HG03095 (cell line): ENCODE results near the gene TMEM244.
"Not testable (repeated sequence)": the region's sequence is repeated elsewhere in the genome, so short reads cannot be mapped to it uniquely, and the experiment has no call there.

ENCODE experiments used
- ATAC-seq: cut with Tn5 transposase; IDR thresholded peaks from one replicate; pipeline ENCODE4 v1.9.1; 2021; ENCODE audit warnings: moderate library complexity; ENCODE audit not compliant: unreplicated experiment

Gene TMEM244

GRCh38 chr6:129871221-129871620 is 10.1 kb upstream of the TMEM244 start:
- no peak for ATAC-seq

- no peak for ATAC-seq
These were observed 6.3 kb upstream of the TMEM244 start for GRCh38 chr6:129867403-129867802.

- ATAC-seq: no peak
These were observed 5.6 kb upstream of the TMEM244 start for GRCh38 chr6:129866688-129867087.

- ATAC-seq: no peak
These were observed 5.1 kb upstream of the TMEM244 start for GRCh38 chr6:129866256-129866655.

DNA sequence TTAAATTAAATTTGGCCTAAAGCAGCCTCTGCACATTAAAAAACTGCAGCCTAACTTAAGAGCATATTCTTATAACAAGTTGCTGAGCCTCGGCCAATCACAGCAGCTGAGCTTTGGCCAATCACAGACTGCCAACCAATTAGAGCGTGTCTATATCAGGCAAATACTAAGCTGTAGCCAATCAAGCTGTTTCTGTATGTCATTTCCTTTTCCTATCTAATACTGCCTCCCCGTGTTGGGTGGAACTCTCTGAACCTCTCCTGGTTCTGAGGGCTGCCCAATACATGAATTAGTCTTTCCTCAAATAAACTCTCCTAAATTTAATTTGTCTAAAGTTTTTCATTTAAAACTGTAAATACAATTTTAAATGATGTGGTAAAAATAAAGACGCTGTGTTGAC is 3.9 kb upstream of the TMEM244 start:
- ATAC-seq: no peak

GRCh38 chr6:129863664-129864063 is 2.5 kb upstream of the TMEM244 start:
- ATAC-seq: no peak

GRCh38 chr6:129859524-129859923 is 1.6 kb downstream of the TMEM244 start:
- ATAC-seq: no peak

- no peak for ATAC-seq
These were observed 3.3 kb downstream of the TMEM244 start for GRCh38 chr6:129857838-129858237.

DNA sequence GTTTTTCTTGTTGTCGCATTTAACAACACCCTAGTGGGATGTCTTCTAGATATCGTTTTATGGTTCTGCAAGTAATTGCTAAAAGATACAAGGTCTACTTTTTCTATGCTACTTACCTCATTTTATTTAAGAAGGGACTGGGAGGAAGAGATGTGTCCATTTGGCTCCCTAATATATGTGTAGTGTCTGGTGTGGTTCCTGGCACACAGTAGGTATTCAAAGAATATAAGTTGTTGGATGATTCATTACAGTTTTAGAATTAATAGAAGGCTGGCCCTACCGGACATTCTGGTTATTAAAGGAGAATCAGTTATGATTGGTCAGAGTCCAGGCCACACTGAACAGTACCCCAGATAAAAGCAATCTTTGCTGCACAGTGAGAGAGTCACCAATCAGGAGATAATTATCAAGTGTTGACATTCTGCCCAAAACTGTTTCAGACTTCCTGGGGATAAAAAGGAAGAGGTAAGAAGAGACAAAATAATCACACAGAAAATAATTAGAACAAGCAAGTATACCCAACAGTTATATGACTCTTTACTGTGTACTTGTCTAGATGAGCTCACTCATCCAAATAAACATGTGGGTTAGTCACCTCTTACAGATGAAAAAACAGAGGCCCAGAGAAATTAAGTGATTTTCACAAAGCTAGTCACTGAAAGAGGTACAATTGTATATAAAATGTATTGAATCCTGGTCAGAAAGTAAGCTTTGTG is 7.0 kb downstream of the TMEM244 start:
- ATAC-seq: no peak

GRCh38 chr6:129852257-129852858 is 8.8 kb downstream of the TMEM244 start:
- no peak for ATAC-seq

DNA sequence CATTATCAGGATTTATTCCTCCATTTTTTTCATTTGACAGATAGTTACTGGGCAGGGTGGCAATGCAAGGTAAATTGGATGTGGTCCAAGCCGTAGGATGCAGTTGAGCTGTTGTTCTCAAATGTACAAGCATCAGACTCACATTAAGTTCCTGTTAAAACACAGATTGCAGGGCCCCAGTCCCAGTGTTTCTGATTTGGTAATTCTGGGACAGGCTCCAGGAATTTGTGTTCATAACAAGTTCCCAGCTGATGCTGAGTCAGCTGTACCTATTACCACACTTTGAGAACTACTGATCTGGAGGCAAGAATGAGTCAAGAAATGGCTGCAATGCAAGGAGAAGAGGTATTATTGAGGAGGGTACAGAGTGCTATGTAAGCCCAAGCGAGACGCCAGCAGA is 11.7 kb downstream of the TMEM244 start:
- ATAC-seq: no peak

DNA sequence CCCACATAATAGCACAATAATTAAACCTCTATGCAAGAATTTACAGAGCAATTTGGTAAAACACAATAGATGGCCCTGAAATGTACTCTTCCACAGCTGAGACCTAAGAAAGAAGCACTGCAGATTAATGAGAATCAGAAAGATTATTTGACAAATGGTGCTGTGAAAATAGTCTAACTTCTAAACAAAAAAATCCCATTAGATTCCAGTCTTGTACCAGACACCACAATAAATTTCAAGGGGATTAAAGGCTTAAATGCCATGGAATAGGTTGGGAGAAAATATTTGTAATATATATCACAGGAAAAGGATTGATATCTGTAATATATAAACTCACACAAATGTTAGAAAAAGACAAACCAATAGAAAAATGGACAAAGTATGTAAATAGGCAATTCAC is 14.4 kb downstream of the TMEM244 start:
- no peak for ATAC-seq

DNA sequence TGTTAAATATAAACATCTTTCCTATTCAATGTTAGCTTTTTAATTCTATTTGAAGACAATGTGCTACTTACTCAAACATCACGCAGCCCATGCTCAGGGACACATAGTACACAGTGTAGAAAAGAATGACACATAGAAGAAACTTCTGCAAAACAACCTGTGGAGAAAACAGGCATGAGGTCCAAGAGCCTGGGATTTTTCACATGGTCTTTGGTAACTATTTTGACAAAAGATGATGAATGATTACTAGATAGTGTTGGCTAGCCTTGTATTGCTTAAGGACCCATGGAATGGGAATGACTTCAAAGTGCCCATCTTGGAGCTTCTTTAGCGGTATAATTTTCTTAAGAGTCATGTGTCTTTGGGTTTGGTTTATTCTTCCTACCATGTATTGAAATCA is 15.4 kb downstream of the TMEM244 start:
- ATAC-seq: no peak

- no peak for ATAC-seq
These were observed 16.8 kb downstream of the TMEM244 start for GRCh38 chr6:129844118-129844891.

DNA sequence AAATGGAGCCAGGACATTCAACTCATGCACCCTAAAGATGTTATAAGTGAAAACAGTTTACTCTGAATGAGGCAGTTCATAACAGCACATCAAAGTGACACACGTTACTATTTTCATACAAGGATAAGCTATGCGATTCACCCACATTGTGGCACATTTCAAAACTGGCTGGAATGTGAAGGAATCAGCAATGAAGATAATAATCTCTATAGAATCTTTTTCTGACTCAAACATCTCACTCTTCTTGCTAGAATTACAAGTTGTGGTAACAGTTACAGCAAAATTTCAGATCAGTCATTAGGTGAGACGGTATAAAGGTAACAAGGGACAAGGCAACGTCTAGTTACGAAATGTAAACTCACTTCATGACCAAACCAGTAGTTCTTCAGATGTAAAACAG is 17.5 kb downstream of the TMEM244 start:
- no peak for ATAC-seq

GRCh38 chr6:129842881-129843409 is 18.2 kb downstream of the TMEM244 start:
- ATAC-seq: no peak

- ATAC-seq: no peak
These were observed 19.0 kb downstream of the TMEM244 start for GRCh38 chr6:129842137-129842536.

DNA sequence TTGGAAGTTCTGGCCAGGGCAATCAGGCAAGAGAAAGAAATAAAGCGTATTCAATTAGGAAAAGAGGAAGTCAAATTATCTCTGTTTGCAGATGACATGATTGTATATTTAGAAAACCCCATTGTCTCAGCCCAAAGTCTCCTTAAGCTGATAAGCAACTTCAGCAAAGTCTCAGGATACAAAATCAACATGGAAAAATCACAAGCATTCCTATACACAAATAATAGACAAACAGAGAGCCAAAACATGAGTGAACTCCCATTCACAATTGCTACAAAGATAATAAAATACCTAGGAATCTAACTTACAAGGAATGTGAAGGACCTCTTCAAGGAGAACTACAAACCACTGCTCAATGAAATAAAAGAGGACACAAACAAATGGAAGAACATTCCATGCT is 21.6 kb downstream of the TMEM244 start:
- ATAC-seq: not testable (repeated sequence)

GRCh38 chr6:129835691-129836090 is 25.4 kb downstream of the TMEM244 start:
- no peak for ATAC-seq

DNA sequence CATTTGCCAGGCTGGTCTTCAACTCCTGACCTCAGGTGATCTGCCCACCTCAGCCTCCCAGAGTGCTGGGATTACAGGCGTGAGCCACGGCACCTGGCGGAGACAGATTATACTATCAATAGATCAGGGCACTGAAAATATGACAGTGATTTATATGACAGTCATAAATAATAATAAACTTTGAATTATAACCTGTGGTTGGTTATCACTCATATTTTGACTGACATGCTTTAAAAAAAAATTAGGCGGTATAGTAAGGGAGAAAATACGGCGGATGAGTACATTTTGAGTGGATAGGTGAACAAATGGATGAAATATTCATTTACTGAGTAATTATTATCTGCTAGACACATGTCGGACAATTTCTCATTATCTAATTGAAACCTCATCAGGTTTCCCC is 28.8 kb downstream of the TMEM244 start:
- no peak for ATAC-seq

- ATAC-seq: no peak
These were observed 32.9 kb downstream of the TMEM244 start for GRCh38 chr6:129828229-129828628.

DNA sequence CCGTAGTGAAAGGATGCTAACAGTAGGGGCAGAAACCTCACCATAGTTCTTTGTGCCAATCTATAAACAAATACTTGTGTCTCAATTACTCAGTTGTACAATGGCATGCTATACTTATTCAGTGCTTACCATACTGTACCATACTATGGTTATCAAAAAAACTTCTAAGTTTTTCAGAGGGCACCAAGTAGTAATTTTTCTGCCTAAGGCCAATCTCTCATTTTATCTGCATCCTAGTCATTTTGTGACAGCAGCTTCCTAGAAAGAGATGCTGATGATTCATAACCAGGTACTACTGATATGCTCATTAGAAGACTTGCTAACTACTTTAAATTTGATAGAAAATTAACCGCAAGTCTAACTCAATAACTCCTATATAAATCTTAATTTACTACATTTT is 42.9 kb downstream of the TMEM244 start:
- no peak for ATAC-seq
